ENCODE measurements around the gene APOLD1.
A peak's percentile ranks its signal among the peaks of the same experiment; 100 is the strongest.
"Not testable (repeated sequence)": the region's sequence is repeated elsewhere in the genome, so short reads cannot be mapped to it uniquely, and the experiment has no call there.

APOLD1 gene

DNA sequence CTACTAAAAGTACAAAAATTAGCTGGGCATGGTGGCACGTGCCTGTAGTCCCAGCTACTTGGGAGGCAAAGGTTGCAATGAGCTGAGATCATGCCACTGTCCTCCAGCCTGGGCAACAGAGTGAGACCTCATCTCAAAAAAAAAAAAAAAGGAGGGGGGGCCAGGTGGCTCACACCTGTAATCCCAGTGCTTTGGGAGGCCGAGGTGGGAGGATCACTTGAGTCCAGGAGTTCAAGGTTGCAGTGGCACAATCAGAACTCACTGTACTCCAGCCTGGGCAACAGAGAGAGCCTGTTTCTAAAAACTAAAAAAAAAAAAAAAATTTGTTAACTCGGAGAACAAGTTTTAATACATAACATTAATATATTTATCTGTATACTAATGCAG is 22.1 kb downstream of the APOLD1 start:
- DNase-seq (ENCODE audit: low read depth in 2 of 2, low spot score in 1 of 2), result not testable (repeated sequence)

DNA sequence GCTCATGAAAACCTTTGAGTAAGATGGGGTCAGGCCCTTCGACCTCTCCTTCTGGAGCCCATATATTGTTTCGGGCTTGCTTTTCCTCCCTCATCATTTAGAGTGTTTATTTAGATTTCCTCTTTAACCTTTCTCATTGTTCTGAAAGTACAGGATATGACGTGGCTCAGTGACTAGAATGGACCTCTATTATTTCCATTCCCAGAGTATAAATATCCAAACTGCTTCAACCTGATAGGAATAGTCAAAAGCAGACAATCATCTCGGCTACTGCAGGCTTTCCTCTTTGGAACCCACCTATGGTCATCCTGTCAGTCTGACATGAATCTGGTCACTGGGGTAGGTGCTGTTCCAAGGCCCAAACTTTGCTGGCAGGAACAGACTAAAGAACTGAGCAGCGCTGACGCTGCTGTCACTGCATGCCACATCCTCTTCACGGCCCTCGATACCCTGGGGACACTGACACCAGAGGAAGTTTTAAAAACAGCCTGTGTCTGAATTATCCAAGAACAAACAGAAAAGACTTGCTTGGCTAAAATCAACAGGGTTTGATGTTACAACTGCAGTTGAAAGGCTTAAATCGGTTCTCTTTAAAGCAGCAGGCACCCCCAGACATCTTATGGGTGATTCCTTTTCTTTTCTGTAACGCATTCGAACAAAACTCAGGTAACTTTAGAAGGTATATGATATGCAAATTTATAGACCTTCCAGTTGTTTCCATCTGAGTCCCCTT is 22.7 kb downstream of the APOLD1 start:
- peak in 1 of 2 donors; percentile 13 for DNase-seq (ENCODE audit: low read depth in 2 of 2, low spot score in 1 of 2)

DNA sequence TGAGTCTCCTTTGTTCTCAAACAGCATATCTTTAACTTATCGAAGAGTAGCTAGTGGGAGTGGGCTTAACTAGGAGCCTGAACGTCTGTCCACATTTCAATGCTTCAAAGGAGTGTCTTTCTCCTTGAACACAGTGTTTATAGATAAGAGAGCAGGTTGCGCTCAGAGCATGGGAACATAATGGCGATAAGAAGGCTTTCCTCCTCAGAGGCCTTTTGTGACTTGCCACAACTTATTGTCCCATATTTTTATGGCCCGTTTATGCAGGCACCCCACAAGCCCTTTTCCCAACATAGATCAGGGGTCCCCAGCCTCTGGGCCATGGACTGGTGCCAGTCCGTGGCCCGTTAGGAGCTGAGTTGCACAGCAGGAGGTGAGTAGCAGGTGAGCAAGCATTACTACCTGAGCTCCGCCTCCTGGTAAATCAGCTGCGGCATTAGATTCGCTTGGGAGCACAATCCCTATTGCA is 25.1 kb downstream of the APOLD1 start:
- DNase-seq (ENCODE audit: low read depth in 2 of 2, low spot score in 1 of 2), result no peak

DNA sequence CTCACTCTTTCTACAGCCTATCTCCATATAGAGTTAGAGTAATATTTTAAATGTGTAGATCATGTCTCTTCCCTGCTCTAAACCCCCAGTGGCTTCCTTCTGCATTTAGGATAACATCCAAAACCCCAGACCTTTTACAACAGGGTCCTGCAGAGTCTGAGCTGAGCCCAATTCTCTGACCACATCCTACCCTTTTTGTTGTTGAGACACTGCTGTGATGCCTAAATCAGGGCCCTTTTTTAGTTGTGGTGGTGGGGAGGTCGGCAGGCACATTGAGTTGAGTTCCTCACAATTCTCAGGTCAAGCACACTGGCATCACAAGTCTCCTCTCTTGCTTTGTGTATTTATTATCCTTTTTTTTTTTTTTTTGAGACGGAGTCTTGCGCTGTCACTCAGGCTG is 25.9 kb downstream of the APOLD1 start:
- DNase-seq (ENCODE audit: low read depth in 2 of 2, low spot score in 1 of 2), result no peak

DNA sequence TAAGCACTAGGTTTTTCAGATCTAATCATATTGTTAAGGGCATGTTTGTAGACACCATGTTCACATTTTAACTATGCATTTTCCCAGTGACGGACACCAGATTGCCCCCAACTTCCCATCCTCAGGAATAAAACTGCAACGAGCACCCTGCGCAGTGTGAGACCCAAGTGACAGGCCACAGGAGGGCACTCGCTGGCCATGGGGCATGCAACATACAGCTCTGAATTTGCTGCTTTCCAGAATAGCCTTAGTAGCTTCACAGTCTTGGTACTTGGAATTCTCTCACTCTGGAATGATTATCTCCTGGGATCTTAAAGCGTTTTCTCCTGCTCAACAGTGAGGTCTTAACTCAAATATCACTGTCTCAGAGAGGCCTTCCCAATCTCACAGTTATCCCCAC is 26.7 kb downstream of the APOLD1 start:
- DNase-seq (ENCODE audit: low read depth in 2 of 2, low spot score in 1 of 2), result no peak

DNA sequence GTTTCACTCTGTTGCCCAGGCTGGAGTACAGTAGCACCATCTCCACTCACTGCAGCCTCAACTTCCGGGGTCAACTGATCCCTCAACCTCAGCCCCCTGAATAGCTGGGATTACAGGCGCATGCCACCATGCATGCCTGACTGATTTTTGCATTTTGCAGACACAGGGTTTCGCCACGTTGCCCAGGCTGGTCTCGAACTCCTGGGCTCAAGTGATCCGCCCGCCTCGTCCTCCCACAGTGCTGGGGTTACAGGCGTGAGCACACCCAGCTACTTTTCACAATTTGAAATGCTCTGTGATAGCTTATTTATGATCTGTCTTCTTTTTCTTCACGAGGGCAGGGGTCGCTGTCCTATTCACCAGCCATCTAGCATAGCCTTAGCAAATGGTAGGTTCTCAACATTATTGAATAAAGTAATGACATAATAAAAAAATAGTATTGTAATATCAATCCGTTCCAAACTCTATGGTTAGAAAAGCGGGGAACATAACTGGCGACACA is 27.2 kb downstream of the APOLD1 start:
- no peak for DNase-seq (ENCODE audit: low read depth in 2 of 2, low spot score in 1 of 2)

DNA sequence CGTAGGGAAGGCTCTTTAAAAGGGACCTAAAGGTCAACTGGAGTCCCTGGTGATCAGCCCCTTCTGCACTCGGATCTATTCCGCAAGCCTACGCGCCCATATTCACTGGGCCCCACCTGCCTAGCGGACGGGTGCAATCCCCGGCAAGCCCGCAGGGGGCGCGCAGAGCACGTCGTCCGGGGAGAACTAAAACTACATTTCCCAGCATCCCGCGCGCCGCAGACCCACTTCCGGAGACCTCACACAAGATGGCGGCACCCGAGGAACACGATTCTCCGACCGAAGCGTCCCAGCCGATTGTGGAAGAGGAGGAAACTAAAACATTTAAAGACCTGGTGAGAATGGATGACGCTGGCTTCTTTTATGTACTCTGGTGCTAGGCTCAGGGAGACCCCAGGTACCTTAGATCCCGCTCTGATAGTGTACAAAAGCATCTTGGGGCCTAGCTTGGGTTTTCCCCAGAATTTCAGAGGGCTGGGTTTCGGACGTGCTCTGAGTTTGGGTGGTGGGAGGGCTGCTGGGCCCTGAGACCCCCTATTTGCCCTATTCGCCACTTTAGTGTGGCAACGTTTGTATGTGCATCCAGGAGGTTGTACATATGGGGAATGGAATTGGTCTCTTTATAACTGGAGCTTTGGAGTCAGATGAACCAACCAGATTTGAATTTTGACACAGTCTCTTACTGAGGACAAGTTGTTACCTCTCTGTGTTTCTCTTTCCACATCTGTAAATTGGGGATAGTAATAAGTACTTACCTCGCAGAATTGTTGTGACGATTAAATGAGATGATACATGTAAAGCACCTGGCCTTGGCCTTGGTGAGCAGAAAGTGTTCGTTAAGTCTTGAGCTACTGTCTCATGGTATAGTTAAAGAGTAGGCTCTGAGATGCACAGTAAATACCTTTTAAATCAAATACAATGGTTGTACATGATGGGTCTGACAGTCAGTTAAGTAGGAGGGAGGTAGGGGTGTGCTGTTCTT is 28.0 kb downstream of the APOLD1 start, which contains the start of gene DDX47:
DDX47 (plus strand) TSS at position 227 of the 982 bp plus-strand sequence; CDS start at position 249, 22 bp downstream.
- peak; percentile 89 to 93 for DNase-seq (ENCODE audit: low read depth in 2 of 2, low spot score in 1 of 2)

DNA sequence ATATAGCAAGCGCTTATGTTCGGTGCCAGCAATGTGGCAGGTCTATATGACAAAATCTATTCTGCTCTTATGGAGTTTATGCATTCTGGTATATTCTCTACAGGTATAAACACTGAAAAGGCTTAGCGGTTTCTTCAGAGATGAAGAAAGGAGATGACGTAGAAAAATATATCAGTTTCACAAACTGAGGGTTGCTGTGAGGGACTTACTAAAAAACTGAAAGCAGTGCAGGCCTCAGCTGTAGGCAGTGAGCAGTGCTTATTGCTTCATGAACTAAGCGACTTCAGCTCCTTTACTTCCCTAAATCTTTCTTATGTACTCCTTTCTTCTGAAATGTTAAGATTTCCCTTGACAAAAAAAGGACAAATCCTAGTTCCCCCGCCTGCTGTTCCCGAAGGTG is 32.2 kb downstream of the APOLD1 start:
- DNase-seq (ENCODE audit: low read depth in 2 of 2, low spot score in 1 of 2), result no peak

DNA sequence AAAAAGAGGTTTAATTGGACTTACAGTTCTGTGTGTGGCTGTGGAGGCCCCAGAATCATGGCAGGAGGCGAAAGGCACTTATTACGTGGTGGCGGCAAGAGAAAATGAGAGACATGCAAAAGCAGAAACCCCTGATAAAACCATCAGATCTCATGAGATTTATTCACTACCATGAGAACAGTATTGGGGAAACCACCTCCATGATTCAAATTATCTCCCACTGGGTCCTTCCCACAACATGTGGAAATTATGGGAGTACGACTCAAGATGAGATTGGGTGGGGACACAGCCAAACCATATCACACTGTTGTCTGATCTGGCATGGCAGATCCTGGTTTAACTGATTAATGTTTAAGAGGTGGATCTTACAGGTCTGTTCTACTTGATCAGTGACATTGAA is 33.2 kb downstream of the APOLD1 start:
- DNase-seq (ENCODE audit: low read depth in 2 of 2, low spot score in 1 of 2), result no peak

DNA sequence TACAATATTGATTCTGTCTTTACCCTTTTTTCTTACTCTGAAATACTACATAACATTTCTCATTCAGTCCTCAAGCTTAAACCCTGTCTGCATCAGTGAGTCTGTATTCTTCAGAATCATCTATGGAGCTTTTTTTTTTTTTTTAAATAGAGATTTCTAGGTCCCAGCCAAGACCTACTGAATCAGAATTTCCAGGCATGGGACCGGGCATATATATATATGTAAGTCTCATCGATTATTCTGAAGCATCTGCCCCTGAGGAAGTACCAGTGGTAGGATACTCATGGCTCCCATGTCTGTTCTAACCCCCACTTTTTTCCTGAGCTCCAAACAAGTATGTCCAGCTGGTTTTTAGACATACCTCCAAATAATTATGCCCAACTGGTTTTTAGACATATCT is 33.8 kb downstream of the APOLD1 start:
- no peak for DNase-seq (ENCODE audit: low read depth in 2 of 2, low spot score in 1 of 2)

DNA sequence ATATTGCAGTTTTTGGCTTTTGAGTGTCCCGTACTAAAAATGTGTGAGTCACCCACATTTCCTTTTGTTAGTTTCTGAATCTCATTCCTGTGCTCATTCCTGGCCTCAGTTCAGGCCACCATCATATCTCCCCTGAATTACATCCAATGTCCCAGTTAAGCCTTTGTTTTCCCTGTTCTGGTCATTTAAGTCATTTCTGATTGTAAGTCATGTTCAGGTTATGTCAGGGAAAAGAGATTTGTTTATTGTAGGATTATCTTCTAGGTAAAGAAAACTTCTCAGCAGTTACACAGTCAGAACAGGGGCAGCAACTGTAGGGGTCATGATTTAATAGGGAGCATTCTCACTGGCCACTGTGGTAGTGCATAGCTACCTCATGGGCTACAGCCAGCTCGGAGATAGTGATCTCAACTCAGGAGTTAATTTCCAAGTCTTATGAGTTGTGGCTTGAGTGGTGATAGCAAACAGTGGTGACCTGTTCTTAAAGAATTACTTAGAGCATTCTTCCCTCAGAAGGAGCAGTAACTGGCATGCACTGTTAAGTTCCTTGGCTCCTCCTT is 34.4 kb downstream of the APOLD1 start:
- DNase-seq (ENCODE audit: low read depth in 2 of 2, low spot score in 1 of 2), result no peak

DNA sequence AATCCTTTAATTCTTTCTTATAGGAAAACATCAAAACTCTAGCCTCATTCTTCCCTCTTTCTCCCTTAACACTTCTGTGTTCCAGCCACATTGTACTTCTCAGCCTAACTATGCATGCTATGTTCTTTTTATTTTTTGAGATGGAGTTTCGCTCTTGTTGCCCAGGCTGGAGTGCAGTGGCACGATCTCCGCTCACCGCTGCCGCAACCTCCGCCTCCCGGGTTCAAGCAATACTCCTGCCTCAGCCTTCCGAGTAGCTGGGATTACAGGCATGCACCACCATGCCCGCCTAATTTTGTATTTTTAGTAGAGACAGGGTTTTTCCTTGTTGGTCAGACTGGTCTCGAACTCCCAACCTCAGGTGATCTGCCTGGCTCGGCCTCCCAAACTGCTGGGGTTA is 34.9 kb downstream of the APOLD1 start:
- not testable (repeated sequence) for DNase-seq (ENCODE audit: low read depth in 2 of 2, low spot score in 1 of 2)

DNA sequence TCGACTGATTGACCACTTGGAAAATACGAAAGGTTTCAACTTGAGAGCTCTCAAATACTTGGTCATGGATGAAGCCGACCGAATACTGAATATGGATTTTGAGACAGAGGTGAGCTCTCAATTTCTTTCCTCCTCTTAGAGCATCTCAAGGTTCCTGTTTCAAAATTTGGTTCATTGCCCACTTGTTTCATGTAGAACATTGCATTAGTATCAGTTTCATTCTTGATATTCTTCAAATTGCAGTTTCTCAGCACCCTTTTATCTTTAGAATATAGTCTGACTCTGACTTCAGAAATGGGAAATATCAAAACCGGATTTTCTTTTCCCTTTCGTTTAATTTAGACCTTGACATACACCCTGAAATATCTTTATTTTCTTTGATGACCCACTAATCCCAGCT is 36.5 kb downstream of the APOLD1 start:
- DNase-seq (ENCODE audit: low read depth in 2 of 2, low spot score in 1 of 2), result no peak

DNA sequence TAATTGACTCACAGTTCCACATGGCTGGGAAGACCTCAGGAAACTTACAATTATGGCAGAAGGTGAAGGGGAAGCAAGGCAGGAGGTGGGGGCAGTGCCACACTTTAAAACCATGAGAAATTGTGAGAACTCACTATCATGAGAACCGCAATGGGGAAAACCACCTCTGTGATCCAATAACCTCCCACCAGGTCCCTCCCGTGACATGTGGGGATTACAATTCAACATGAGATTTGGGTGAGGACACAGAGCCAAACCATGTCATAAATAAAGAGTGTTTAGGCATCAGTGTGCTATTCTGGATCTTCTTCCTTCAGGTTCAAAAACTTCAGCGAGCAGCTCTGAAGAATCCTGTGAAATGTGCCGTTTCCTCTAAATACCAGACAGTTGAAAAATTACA is 37.4 kb downstream of the APOLD1 start:
- DNase-seq (ENCODE audit: low read depth in 2 of 2, low spot score in 1 of 2), result no peak

DNA sequence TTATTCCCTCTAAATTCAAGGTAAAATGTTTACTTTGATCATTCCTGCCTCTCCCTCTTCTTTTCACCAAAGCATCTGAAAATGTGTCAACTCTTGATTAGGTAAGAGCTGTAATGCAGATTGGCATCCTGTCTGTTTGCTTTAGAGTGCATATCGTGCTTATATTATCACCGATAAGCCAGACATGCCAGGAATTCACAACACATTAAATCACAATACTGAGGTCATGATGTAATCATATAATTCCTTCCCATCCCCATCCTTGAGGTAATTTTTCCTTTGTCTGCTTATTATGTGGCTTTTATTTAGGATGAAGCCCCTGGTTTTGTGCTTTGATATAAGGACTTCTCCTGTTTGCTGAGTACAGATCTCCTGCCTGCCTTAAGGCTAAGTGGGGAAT is 37.8 kb downstream of the APOLD1 start:
- no peak for DNase-seq (ENCODE audit: low read depth in 2 of 2, low spot score in 1 of 2)

DNA sequence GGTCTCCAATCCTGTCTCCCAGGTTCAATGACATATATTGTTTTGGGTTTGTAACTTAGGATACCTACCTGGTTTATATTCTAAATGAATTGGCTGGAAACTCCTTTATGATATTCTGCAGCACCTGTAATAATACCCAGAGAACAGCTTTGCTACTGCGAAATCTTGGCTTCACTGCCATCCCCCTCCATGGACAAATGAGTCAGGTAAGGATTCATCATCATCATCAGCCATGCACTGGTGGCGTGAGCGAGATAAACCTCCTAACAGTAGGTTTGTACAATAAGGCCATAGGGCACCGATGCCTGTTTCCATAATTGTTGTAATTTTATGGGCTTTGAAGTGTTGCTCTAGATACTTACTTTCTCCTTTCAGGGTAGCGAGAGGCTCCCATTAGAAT is 38.4 kb downstream of the APOLD1 start:
- no peak for DNase-seq (ENCODE audit: low read depth in 2 of 2, low spot score in 1 of 2)

DNA sequence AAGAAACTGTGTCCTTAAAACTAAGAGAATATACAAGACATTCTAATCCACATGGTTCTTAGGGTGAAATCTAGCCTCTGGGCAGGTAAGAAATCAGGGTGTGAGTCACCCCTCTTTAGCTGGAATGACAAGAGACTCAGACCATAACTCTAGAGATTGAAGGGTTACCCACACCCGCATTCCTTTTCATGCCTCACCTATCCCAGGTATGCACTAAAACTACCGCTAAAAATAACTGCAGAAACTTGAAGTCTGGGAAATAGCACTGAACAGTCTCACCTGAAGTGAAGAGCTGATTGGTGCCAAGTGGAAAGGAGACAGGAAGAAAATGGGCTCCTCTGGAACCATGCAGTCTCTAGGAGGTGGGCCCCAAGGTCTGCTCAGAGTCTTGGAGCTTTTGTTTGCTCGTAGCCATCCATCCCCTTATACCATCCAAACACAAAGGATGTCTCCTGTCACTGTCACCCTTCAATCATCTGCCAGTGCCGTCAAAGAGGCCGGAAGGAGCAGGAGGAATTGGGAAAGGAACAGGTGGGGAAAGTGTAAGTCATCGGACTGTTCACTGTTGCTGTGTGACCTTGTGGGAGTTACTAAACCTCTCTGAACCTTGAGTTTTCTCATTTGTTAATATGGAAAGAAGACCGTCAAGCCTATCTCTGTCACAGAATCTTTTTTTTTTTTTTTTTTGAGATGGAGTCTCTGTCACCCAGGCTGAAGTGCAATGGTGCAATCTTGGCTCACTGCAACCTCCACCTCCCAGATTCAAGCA is 50.1 kb downstream of the APOLD1 start:
- no peak for DNase-seq (ENCODE audit: low read depth in 2 of 2, low spot score in 1 of 2)

DNA sequence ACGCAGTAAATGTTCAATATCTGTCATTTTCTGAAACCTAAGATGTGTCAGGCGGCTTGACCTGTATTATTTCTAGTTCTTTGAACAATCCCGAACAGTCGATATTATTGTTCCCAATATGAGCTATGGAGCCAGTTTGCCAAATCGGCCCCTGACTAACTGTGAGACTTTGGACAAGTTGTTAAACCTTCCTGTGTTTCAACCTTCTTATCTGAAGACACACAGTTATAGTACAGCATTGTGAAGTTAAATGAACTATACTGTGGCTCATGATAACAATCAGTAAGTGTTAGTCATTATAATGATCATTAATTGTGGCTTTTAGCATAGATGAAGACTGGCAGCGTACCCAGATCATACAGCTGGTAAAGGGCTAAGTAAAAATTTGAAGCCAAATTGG is 51.1 kb downstream of the APOLD1 start:
- no peak for DNase-seq (ENCODE audit: low read depth in 2 of 2, low spot score in 1 of 2)

DNA sequence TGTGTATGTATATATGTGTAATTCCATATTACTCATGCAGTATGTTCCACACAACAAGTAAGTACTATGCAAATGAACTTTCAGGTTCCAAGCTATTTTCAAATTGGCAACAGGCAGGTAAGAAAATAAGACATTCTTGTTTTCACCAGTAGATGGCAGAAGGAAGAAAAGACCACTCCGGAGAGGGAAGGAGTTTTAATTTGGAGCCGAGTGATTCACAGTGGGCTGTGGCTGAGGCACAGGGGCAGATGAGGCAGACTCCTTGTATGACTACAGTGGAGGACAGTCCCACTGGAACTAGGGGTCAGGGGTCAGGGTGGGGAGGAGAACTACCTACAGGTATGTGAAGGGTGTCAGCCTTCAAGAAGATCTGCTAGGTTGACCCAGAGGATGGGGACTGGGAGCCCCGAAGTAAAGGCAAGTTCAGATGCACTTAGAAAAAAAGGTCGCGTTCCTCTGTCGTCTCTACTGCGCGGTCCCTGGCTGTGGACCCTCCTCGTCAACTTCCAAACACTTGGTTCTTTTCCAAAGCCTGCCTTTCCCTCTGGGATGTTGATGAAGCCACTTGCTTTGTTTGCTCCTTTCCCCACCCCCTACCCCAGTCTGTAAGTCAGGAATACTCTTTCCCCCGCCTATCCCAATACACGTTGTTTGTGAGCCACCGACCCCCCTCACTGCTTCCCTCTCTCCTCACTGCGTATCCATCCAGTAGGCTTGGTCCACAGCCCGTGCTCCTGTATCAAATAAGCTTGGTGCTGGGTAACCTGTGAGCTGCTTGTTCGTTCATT is 51.8 kb downstream of the APOLD1 start:
- no peak for DNase-seq (ENCODE audit: low read depth in 2 of 2, low spot score in 1 of 2)

DNA sequence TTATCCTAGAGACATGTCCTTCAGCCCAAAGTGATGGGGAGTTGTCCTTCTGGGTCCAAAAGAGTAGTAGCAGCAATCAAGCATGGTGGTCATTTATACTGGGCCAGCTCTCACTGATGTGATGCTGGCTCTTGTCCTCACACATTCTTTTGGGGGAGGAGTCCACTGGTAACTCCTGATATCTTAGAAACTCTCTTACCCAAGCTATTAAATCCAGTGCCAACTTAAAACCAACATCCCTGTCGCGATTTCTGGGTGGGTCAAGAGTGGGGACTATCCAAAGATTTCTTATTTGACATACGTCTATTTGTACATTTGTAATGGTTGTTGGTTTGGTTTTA is 52.3 kb downstream of the APOLD1 start:
- DNase-seq (ENCODE audit: low read depth in 2 of 2, low spot score in 1 of 2), result no peak

Data from stimulated activated CD8-positive, alpha-beta memory T cell treated with anti-CD3 and anti-CD28 coated beads, Interleukin-4, amount 100 ng/mL, for 1 hour (primary cell).